Stimulated activated CD4-positive, alpha-beta T cell treated with anti-CD3 and anti-CD28 coated beads, Interleukin-1b, Interleukin-23, amount 100 ng/mL, for 1 hour (primary cell): ENCODE results near the gene ZNF764.
"Not testable (repeated sequence)": the region's sequence is repeated elsewhere in the genome, so short reads cannot be mapped to it uniquely, and the experiment has no call there.

Source experiments
- DNase-seq, 2 donors: peaks; one replicate each; pipeline ENCODE4 v3.0.0-alpha.2; 2020; ENCODE audit warnings: low read depth in 2 of 2

The ZNF764 gene

DNA sequence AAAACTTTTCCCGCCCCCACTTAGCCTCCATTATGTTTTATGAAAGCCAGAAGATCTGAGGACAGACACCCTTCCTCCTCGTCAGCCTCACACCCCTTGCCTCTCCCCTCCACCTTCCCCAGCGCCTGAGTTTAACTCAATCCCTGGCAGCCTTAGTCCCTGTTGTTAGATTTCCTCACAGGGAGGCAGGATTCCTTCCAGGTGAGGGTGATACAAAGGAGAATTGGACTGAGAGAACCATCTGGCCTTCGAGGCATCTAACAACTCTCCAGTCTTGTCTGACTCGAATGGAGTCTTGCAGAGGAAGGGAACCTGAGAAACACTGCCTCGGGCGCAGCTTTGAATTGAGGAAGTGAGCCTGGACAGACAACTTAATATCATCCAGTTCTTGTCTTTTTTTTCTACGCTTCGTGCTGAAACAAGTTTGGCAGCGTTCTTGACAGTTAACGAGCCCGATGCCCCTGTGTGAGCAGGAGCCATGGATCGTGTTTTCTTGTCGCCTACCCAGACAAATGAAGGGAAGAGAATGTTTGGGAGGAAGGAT lies 30.5 kb downstream of the ZNF764 start:
- no peak for DNase-seq

DNA sequence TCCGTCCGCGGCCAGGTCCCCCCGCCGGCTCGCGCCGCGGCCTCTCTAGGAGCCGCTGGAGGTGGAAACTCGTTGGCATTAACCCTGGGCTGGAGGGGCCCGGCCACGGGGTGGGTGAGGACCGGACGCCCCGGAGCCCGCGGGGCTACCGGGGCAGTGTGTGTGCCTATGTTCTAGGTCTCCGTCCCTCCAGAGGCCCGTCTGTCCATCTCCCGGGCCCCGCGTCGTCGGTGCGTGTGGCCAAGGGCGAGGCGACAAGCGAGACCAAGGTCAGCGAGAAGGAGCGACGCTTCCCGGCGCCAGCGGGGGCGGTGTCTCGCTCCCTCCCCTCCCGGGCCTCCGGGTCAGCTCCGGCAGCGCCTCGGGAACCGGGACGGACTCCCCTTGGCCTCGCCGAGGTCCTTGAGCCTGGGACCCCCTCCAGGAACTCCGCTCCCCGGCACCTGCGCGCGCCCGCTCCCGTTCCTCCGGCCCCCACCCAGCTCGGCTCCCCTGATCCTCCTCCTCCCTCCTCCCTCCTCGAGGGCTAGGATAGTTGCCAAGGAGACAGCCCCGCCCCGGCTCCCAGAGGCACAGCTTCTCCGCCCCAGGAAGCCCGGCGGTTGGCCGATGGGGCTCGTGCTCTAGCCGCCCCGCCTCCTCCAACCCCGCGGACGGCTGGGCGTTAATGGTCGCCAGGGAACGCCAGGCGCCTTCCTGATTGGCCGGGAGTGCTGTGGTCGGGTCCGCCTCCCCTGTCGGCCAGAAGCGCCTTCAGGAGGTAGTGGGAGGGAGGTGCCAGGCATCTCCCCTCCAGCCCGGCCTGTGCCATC lies 31.1 kb downstream of the ZNF764 start:
- DNase-seq, result peak; percentile 72

DNA sequence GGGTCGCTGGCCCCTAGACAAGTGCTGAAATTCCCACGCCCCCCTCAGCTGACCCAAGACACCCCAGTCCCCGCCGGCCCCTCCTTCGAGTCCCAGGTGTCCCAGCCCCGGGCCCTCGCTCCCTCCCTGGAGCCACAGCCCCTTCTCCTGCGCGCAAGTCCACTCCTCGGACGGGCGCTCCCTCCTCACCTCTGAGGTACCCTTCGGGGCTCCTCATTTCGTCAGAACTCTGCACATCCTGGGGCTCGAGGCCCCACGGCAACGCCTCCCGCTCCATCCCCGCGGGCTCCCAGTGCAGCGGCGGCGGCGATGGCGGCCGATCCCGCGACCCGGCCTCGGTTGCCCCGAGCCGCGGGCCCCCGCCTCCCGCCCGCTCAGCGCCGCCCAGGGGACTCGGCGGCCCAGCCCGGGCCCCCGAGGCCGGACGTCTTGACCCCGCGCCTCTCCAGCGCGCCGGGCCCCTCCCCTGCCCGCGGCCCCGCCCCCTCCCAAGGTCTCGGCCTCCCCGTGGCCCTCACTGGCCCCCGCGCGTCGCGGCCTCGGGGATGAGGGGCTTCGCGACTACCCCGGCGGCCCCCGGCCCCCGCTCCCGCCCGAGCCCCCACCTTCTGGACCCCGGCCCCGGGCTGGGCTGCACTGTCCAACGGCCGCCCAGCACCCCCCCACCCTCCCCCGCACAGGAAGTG lies 31.9 kb downstream of the ZNF764 start, which contains the start of gene ZNF768:
Gene ZNF768, minus strand, starts transcription at position 430 of the 686 bp plus-strand sequence. Its CDS starts 153 bp downstream, at position 277.
- no peak for DNase-seq

DNA sequence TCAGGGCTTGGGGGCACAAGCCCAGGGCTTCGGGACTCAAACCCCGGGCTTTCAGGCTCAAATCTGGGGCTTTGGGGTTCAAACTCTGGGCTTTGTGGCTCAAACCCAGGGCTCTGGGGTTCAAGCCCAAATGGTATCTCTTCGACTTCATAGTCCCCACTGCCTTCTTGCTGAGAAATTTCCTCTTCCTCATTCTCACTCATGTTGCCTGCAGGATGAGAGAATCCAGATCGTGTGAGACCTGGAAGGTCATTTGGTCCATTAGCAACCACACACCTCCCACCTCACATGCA lies 32.4 kb downstream of the ZNF764 start:
- DNase-seq, result no peak

DNA sequence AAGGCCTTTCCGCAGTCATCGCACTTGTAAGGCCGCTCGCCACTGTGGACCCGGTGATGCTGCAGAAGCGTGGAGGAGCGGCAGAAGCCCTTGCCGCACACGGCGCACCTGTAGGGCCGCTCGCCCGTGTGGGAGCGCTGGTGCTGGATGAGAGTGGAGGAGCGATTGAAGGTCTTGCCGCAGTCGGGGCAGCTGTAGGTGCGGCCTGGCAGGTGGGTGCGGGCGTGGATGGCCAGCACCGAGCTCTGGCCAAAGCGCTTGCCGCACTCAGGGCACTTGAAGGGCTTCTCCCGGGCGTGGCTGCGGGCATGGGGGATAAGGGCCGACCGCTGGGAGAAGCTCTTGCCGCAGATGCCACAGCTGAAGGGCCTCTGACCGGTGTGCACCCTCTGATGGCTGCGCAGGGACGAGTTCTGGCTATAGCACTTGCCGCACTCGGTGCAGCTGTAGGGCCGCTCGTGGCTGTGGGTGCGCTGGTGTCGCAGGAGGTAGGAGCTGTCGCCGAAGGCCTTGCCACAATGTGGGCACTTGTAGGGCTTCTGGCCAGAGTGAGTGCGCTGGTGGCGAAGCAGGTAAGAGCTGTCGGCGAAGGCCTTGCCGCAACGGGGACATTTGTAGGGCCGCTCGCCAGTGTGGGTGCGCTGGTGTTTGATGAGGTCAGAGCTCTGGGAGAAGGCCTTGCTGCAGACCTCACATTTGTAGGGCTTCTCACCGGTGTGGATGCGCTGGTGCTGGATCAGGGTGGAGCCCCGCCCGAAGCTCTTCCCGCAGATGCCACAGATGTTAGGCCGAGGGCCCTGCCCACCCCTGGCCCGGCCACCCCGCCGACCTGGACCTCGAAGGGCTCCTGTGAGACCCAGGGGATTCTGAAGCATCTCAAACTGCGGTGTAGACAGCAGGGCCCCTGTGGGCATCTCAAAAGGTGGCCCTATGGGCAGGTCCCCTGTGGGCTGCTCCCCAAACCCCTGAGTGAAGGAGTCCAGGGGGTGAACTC lies 33.3 kb downstream of the ZNF764 start:
- DNase-seq, result no peak

DNA sequence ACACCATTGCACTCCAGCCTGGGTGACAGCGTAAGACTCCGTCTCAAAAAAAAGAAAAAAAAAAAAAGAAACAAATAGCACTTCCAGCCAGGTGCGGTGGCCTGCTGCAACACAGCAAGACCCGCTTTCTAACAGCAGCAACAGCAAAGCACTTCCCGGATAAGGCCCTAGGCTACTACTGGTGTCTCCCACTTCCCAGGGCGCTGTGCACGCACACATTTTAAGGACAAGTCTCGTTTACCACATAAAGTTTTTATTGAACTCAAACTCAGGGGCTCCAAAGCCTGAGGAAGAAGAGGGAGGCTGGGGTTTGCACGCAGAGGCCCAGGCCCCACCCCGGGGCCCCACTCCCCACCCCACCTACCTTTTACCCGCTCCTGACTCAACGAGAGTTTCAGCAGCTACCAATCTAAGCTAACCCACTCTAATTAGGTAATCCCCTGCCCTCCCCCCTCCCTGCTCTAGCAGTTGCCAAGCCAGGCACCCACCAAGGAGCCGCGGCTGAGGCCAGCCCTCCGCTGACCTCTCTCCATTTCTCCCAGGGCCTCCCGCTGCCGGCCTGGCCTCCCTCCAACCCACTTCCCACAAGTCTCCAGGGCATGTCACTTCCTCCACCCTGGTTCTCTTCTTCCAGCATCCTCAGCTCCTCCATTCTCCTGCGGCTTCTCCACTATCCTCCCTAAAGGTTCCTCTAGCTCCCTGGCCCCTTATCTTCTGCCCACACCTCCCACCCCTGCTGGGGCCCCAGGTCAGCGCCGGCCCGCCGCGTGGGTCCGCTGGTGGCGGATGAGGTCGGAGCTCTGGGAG lies 34.2 kb downstream of the ZNF764 start:
- DNase-seq, result no peak

DNA sequence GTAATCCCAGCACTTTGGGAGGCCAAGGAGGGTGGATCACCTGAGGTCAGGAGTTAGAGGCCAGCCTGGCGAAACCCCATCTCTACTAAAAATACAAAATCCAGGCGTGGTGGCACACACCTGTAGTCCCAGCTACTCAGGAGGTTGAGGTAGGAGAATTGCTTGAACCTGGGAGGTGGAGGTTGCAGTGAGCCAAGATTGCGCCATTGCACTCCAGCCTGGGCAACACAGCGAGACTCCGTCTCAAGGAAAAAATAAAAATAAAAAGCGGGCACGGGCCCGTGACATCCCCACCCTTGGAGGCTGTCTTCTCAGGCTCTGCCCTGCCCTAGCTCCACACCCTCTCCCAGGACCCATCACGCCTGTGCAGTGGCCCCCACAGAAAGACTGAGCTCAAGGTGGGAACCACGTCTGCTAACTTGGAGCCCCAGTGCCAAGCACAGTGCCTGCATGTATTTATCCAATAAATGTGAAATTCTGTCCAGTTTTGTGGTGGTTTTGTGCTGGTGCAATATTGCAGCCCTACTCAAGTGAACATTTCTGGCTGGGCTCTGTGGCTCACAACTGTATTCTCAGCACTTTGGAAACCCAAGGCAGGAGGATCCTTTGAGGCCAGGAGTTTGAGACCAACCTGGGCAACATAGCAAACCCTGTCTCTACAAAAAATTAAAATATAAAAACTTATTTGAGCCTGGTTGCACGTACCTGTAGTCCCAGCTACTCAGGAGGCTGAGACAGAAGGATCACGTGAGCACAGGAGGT lies 35.3 kb downstream of the ZNF764 start:
- not testable (repeated sequence) for DNase-seq

DNA sequence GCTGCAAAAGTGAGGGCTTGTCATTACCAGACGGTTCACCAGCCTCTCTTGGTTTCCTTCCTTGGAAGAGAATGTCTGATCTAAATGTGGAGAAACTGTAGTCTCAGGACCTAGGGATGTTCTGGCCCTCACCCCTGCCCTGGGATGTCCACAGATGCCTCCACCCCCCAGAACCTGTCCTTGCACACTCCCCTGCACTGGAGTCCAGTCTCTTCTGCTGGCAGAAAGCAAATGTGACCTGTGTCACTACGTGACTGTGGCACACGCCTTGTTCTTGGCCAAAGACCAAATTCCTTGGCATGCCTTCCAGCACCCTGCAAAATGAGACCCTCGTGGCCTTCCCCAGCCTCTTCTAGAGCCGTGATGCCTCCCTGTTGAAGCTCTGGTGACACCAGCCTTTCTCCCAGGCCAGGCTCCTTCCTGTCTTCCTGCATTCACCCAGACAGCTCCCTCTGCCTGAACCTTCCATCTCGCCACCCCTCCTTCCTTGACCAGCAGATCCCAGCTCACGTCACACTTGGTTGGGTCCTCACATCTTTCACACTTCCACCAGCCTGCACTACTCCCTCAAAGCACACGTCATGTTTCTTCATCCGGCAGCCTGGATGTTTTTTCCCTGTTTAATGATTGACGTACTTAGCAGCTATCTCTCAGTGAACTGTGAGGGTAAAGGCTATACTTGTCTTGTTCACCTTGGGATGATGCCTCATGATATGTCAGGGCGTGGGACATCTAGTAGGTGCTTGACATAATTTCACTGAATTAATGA lies 36.1 kb downstream of the ZNF764 start:
- DNase-seq, result no peak

DNA sequence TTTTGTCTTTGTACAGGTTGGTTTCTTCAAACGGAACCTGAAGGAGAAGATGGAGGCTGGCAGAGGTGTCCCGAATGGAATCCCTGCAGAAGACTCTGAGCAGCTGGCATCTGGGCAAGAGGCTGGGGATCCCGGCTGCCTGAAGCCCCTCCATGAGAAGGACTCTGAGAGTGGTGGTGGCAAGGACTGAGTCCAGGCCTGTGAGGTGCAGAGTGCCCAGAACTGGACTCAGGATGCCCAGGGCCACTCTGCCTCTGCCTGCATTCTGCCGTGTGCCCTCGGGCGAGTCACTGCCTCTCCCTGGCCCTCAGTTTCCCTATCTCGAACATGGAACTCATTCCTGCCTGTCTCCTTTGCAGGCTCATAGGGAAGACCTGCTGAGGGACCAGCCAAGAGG lies 36.7 kb downstream of the ZNF764 start:
- DNase-seq, result no peak

DNA sequence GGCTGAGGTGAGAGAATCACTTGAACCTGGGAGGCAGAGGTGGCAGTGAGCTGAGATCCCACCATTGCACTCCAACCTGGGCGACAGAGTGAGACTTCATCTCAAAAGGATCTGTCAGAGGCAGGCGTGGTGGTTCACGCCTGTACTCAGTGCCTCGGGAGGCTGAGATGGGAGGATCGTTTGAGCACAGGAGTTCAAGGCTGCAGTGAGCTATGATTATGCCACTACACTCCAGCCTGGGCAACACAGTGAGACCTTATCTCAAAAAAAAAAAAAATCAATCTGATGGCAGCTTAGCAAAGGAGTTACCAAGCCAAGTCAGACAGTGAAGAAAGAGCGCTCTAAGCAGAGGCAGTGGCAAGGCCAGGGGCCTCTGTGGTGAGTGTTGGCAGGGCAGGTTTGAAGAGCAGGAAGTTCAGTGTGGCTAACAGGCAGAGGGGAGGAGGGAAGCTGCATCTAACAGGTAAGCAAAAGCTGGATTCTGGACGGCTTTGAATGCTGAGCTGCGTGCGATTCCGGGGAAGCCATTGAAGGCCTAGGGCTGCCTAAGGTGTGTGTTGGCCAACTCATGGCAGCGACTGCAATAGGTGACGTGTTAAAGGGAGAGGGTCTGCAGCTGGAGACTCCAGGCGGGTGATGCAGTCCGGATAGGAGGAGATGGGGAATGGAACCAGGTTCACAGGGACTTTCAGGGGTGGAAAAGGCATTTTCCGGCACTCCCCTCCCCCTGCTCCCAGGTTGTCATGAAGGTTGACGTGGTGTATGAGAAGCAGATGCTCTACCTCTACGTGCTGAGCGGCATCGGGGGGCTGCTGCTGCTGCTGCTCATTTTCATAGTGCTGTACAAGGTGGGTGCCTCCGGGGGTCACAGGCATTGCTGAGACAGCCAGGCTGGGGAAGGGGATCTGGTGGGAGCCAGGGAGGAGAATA lies 38.8 kb downstream of the ZNF764 start:
- no peak for DNase-seq

DNA sequence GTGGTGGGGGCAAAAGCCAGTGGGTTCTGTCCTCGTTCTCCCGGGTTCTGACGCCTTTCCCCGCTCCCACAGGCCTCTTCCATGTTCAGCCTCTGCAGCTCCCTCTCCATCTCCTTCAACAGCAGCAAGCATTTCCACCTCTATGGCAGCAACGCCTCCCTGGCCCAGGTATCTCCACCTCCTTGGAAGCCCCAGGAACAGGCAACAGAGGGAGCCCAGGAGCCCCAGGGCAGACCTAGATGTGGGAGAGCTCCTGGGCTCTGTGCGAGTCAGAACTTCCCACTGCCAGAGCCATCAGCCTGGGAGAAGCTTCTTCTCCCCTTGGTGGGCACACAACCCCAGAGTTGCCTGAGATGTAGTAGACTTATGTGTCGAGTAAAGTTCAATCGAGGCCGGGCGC lies 39.6 kb downstream of the ZNF764 start:
- no peak for DNase-seq

DNA sequence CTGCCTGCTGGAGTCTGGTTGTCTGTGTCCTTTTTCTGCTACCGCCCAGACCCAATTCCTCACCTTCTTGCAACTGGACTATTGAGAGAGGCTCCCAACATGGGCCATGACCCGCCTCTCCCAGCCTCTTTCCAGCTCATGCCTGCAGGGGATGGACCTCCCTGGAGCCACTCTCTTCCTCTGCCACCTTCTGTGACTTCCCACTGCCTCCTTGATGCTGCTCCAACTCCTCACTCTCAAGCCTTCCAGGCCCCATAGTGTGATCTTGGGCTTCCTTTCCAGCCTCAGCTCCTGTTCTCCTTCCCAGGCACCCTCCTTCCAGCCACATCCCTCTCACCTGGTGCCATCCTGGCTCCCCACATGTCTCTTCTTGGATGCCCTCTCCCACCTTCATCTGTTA lies 42.9 kb downstream of the ZNF764 start:
- DNase-seq, result no peak

DNA sequence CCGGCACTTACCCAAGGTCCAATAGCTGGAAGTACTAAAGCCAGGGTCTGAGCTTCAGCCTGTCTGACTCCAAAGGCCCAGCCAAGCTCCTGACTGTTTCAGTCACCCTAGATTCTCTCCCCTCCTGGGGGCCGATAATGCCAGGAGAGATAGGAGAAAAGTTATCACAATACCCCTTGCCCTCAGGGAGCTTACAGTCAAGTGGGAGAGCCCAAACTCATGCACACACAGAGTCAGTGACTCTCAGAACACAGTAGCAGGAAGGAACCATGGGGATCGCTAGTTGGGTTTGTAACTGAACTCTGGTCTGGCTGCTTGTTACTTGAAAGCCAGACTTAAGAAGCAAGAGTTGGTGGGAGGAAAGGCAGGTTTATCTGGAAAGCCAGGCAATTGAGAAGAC lies 46.7 kb downstream of the ZNF764 start:
- DNase-seq, result no peak

DNA sequence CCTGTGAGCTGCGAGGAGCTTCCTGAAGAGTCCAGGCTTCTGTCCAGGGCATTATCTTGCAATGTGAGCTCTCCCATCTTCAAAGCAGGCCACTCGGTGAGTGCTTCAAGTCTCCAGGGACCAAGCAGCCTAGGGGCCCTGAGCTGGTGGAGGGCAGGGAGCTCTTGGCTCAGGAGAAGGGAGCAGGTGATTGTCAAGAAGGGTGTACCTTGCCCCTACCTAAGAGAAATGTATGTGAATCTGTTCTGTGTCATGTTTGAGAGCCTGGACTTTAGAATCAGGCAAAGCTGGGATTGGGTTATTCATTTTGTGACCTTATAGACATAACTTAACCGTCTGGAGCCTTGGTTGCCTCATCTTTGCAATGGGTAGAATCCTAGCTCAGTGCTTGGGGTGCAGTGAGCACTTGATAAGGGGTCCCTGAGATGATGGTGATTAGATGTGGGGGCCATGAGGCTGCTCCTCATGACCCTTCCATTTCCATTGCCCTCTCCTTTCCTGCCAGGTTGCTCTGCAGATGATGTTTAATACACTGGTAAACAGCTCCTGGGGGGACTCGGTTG lies 47.7 kb downstream of the ZNF764 start:
- DNase-seq, result no peak

DNA sequence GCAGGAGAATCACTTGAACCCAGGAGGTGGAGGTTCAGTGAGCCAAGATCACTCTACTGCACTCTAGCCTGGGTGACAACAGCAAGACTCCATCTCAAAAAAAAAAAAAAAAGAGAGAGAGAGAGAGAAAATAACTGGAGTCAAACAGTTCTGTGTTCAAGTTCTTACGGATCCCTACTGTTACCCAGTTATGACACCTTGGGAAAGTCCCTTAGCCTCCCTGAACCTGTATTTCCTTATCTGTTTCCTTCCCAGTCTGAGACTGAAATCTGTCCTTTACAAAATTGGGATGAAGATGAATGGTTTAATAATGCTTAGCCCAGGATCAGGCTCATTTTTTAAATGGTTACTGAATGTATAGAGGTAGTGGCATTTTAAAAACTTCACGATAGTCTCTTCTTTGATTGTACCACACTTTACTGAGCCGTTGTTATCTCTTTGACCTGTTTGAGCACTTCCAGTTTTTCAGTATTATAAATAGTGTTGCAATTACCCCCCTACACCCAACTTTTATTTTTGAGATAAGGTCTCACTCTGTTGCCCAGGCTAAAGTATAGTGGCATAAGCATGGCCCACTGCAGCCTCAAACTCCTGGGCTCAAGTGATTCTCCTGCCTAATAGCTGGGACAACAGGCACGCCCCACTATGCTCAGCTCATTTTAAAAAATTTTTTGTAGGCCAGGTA lies 49.0 kb downstream of the ZNF764 start:
- no peak for DNase-seq
